Smooth muscle cell (in vitro differentiated cells): Measurements from ENCODE around the gene MYLK. TPM values are rescaled to one million over a fixed set of nuclear protein-coding genes. Genes with fewer than 3 reads are reported as not detected.

Experiments used
- DNase-seq: peaks from one replicate; lab custom pipeline; 2025; ENCODE audit not compliant: unreplicated experiment; lab: John Stamatoyannopoulos, UW
- H2AFZ ChIP-seq: fragments of 200-600 bp; sonication (generic); 2 replicates; pipeline ENCODE4 v1.6.0; 2016; ENCODE audit warnings: antibody characterized with exemption, low read depth, mild to moderate bottlenecking
- H3F3A ChIP-seq: fragments of 200-600 bp; sonication (generic); 2 replicates; pipeline ENCODE4 v1.6.0; 2017; ENCODE audit warnings: antibody characterized with exemption, low read depth
- H3K27ac ChIP-seq: fragments of 200-600 bp; sonication (generic); 2 replicates; pipeline ENCODE4 v1.5.1; 2016; ENCODE audit warnings: low read depth, mild to moderate bottlenecking
- H3K27me3 ChIP-seq: fragments of 200-600 bp; sonication (generic); 2 replicates; pipeline ENCODE4 v1.6.1; 2016; ENCODE audit warnings: low read depth, mild to moderate bottlenecking
- H3K36me3 ChIP-seq: fragments of 200-600 bp; sonication (generic); 2 replicates; pipeline ENCODE4 v1.5.1; 2016; ENCODE audit warnings: low read depth
- H3K4me1 ChIP-seq: fragments of 200-600 bp; sonication (generic); 2 replicates; pipeline ENCODE4 v1.5.1; 2016; ENCODE audit warnings: low read depth
- H3K4me2 ChIP-seq: fragments of 200-600 bp; sonication (generic); 2 replicates; pipeline ENCODE4 v1.6.0; 2016; ENCODE audit warnings: mild to moderate bottlenecking
- H3K4me3 ChIP-seq: fragments of 200-600 bp; sonication (generic); 2 replicates; pipeline ENCODE4 v1.5.1; 2016; ENCODE audit warnings: mild to moderate bottlenecking
- H3K79me2 ChIP-seq: fragments of 200-600 bp; sonication (generic); 2 replicates; pipeline ENCODE4 v1.6.0; 2016; ENCODE audit warnings: low read depth, mild to moderate bottlenecking
- H3K9ac ChIP-seq: fragments of 200-600 bp; sonication (generic); 2 replicates; pipeline ENCODE4 v1.6.0; 2016; ENCODE audit warnings: low read depth
- H3K9me3 ChIP-seq: fragments of 200-600 bp; sonication (generic); replicated peaks from 2 replicates; pipeline ENCODE4 v1.5.1; 2016; ENCODE audit warnings: low read depth
- H4K20me1 ChIP-seq: fragments of 200-600 bp; sonication (generic); 2 replicates; pipeline ENCODE4 v1.6.0; 2016; ENCODE audit warnings: low read depth
- CTCF ChIP-seq: fragments of 200-600 bp; sonication (generic); IDR thresholded peaks from 2 replicates; pipeline ENCODE4 v1.5.1; 2017; ENCODE audit warnings: borderline replicate concordance, mild to moderate bottlenecking, antibody characterized with exemption; ENCODE audit not compliant: insufficient read depth, poor library complexity, severe bottlenecking
- WGBS: methylation state at CpG from one replicate; pipeline ENCODE4 v1.1.7; 2016; ENCODE audit warnings: low lambda C conversion rate; 5-methylcytosine and 5-hydroxymethylcytosine counted together
- polyA plus RNA-seq: library from polyadenylated mRNA; unstranded; fragments of >200 nt; fragmentation: Nextera tagmentation; extraction: Ambion mirVana; gene quantifications from 2 replicates; pipeline ENCODE4 v1.2.1, GENCODE V29; 2016
- total RNA-seq: library from RNA; depleted of rRNA; stranded (reverse); fragments of >200 nt; gene quantifications from 2 replicates; pipeline ENCODE4 v1.2.3, GENCODE V29; 2014

The MYLK gene
- total and polyA plus RNA-seq, 2 experiments from 2014 or later = 13.6 to 25.5 TPM

GRCh38 chr3:123584988-123585937, 298.9 kb downstream of the MYLK start, which contains the start of gene HACD2:
Gene HACD2, minus strand, starts transcription at chr3:123585053. Its CDS starts 26 bp downstream, at chr3:123585027.
- Histone ChIP-seq H3K4me2 (peak within 1 kb of the TSS; percentile 85), H3K79me2 (peaks cover 37% of the 10 kb centered on the region), H3K9ac (peak within 1 kb of the TSS; percentile 51), H3K27ac (peak within 1 kb of the TSS; percentile 80), H3K36me3 (no peaks in the 10 kb centered on the region), H3K4me1 (peaks cover 20% of the 10 kb centered on the region), H2AFZ (peak within 1 kb of the TSS; percentile 94), H3F3A (no peaks in the 10 kb centered on the region), H3K9me3 (no peaks in the 10 kb centered on the region), H4K20me1 (no peaks in the 10 kb centered on the region), H3K4me3 (peak within 1 kb of the TSS; percentile 78), H3K27me3 (no peaks in the 10 kb centered on the region)
- TF ChIP-seq CTCF = no peak
- peak; percentile 81 for DNase-seq
- WGBS = under 1% methylated on average over 32 of the region's 54 CpGs

DNA sequence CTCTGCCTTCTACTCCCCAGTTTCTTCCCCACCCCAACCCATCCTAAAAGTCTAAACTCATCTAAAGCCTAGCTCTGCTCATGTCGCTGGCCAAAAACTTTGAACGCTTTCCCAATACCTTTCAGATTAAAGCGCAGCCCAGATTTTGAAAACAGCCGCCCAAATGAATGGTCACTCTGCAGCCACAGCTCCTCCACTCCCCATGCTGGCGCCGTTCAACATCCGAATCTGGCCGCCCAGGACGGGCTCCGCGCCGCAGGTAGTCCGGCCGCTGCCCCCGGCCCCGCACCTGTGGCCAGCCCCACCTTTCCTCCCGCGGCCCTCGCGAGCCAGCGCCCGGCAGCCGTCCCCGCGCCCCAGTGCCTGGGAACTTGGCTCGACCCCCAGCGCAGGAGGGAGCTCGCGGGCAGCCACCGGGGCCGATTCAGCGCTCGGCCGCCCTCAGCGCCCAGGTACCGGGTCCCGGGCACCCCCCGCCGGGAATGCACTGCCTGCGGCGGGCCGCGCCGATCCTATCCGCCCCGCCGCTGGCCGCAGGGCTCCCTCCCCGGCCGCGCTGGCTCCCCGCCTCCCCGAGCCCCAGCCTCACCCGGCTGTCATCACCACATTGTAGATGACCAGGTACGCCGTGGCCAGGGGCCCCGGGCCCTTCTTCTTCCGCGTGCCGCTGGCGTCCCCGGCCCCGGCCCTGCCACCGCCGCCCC, 299.7 kb downstream of the MYLK start:
- Histone ChIP-seq H3K79me2 (peaks cover 36% of the 10 kb centered on the region), H3K27ac (no peak overlapping the region), H3K27me3 (no peaks in the 10 kb centered on the region), H3K36me3 (no peaks in the 10 kb centered on the region), H3K4me3 (peak overlapping the region; percentile 78), H3K9ac (peak overlapping the region; percentile 42), H3F3A (no peaks in the 10 kb centered on the region), H2AFZ (peak overlapping the region; percentile 54), H3K4me1 (peaks cover 20% of the 10 kb centered on the region), H3K4me2 (peak overlapping the region; percentile 85), H4K20me1 (no peaks in the 10 kb centered on the region), H3K9me3 (no peaks in the 10 kb centered on the region)
- no peak for DNase-seq
- TF ChIP-seq CTCF = no peak
- whole genome bisulfite sequencing = 1% methylated on average over 41 of the region's 65 CpGs

- peak overlapping the region; percentile 85 for H3K4me2 ChIP-seq
- WGBS = 80% methylated on average over 3 of the region's 3 CpGs
- H3K36me3 ChIP-seq = no peaks in the 10 kb centered on the region
- H3K27me3 ChIP-seq = no peaks in the 10 kb centered on the region
- TF ChIP-seq CTCF = no peak
- peak overlapping the region; percentile 78 for H3K4me3 ChIP-seq
- no peaks in the 10 kb centered on the region for H3F3A ChIP-seq
- no peak overlapping the region for H3K27ac ChIP-seq
- no peaks in the 10 kb centered on the region for H4K20me1 ChIP-seq
- no peak for DNase-seq
- no peaks in the 10 kb centered on the region for H3K9me3 ChIP-seq
- peaks cover 20% of the 10 kb centered on the region for H3K4me1 ChIP-seq
- H3K9ac ChIP-seq = no peak overlapping the region
- H3K79me2 ChIP-seq = peaks cover 31% of the 10 kb centered on the region
- H2AFZ ChIP-seq = no peak overlapping the region
Observed at GRCh38 chr3:123583561-123583960, 300.6 kb downstream of the MYLK start.
